Measurements from ENCODE around the gene TM9SF3.

The TM9SF3 gene

DNA sequence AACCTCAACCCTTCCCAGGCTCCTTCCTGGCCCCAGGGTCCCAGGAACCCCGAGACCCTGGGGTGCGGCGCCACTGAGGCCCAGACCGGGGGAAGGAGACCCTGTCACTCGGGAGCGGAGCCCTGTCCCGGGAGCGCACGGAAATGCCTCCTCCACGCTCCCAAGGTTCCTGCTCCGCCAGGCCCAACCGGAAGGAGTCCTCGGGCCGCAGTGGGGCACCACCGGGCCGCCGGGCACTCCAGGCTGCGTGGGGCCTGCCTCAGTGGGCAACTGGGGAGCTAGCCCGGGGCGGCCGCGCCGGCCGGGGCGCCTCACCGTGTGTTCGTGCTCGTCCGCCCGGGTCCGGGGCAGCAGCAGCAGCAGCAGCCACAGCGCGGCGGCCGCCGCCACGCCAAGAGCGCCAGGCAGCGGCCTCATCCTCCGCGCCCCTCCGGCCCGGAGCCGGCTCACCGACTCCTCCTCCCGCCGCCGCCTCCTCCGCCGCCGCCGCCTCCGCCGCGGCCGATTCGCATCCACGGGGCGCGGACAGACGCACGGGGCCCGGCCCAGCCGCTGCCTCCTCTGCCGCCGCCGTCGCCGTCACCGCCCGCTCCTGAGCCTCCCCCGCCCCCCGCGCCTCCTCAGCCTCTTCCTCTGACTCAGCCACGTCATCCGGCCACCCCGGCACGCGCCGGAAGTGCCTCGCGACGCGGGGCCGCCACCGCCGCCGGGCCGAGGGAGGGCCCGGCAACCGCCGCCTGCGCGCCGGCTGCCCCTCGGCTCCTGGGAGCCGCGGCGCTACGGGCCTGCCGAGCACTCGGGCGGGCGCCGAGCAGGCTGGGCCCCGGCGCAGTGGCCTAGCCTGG, at the start of gene TM9SF3:
Gene TM9SF3 (minus strand): TSS at position 594 of the 845 bp plus-strand sequence. CDS start 177 bp downstream, at position 417.
- Histone ChIP-seq H3K36me3 (peaks cover 21% of the 10 kb centered on the region; the same call in 1 of the 2 replicates), H3K4me3 (peak within 1 kb of the TSS; percentile 81), H3K27me3 (no peaks in the 10 kb centered on the region), H3K4me1 (peaks cover 79% of the 10 kb centered on the region), H3K27ac (peak within 1 kb of the TSS; percentile 99), H3K9me3 (no peaks in the 10 kb centered on the region; the same call in 1 of the 2 replicates), H3K9ac (peak within 1 kb of the TSS; percentile 98), H4K20me1 (peaks cover 50% of the 10 kb centered on the region), H3K4me2 (peak within 1 kb of the TSS; percentile 94)
- no peak for TF ChIP-seq Cebpa-rat (IDR thresholded peaks at IDR 0.05)

DNA sequence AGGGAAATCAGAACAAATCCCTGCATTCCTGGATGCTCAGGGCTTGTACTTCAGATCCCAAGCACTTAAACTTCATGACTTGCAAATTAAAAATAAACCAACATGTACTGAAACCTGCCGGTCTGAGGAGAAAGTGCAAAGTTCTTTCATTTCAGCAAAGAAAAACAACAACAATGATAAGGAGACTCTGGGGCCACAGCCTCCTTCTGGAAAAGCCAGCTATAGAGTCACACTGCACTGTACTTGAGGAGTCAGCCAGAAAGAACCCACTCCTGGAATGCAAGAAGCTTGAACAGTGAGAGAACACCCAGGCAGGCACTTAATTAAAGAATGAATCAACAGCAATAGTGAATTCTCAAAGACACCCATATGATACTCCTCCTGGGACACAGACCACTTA, 49.7 kb upstream of the TM9SF3 start:
- Histone ChIP-seq H3K27ac (no peak overlapping the region), H3K4me1 (peaks cover 26% of the 10 kb centered on the region), H3K4me3 (no peak overlapping the region), H3K9ac (no peak overlapping the region), H3K27me3 (no peaks in the 10 kb centered on the region), H3K4me2 (no peak overlapping the region), H3K9me3 (no peaks in the 10 kb centered on the region), H4K20me1 (peaks cover 68% of the 10 kb centered on the region), H3K36me3 (peaks cover 96% of the 10 kb centered on the region)
- TF ChIP-seq Cebpa-rat (IDR thresholded peaks at IDR 0.05) = no peak

DNA sequence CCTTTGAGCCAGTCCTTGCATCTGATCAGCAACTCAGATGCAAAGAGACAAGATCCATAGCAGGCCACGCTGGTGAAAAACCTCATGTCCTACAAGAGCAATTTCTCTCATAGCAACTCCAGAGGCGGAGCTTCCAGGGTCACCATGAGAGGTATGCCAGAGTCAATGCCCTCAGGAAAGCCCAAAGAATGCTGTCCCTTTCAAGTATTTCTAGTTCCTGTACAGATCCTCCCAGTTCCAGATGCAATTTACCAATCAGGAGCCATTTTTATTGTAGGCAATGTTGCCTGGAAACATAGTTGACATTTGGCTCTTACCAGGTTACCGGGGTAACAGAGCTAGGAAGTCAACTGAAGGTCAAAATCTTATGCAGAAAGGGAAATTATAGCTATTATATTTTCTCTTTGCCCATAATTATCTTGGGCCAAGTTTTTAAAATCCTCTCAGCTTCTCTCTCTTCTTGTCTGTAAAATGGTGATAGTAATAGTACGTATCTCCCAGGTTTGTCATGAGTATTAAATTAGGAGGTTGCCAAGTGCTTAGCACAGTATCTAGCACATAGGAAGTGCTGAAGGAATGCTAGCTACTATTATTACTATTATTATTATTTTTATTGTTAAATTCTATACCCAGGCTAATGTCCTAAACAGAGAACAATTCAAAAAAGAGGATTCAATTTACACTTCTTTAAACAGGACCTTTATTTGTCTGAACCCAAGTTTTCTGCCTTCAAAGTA, 46.3 kb upstream of the TM9SF3 start:
- no peak overlapping the region for H3K27ac ChIP-seq
- no peak overlapping the region for H3K4me3 ChIP-seq
- H3K9ac ChIP-seq = no peak overlapping the region
- TF ChIP-seq Cebpa-rat (IDR thresholded peaks at IDR 0.05) = no peak
- H3K9me3 ChIP-seq = no peaks in the 10 kb centered on the region
- H3K36me3 ChIP-seq = peaks cover 95% of the 10 kb centered on the region
- peaks cover 17% of the 10 kb centered on the region; the same call in 1 of the 2 replicates for H3K4me1 ChIP-seq
- peaks cover 55% of the 10 kb centered on the region for H4K20me1 ChIP-seq
- H3K4me2 ChIP-seq = no peak overlapping the region
- H3K27me3 ChIP-seq = no peaks in the 10 kb centered on the region

DNA sequence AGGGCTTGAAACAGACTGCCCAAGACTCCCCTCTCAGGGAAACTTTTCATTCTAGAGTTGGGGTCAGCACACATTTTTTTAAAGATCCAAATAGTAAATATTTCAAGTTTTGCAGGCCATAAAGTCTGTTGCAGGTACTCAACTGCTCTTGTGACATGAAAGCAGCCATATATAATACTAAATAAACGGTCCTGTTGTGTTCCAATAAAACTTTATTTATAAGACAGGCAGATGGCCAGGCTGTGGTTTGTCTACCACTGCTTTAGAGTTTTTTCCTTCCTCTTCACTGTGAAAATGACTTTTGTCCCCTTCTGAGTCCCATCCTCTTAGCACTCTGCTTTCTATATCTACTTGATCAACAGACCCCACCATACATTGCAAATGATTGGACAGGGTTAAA, 40.5 kb upstream of the TM9SF3 start:
- H3K4me2 ChIP-seq = no peak overlapping the region
- peaks cover 97% of the 10 kb centered on the region for H3K36me3 ChIP-seq
- no peak for TF ChIP-seq Cebpa-rat (IDR thresholded peaks at IDR 0.05)
- H3K9ac ChIP-seq = no peak overlapping the region
- peaks cover 59% of the 10 kb centered on the region for H4K20me1 ChIP-seq
- no peaks in the 10 kb centered on the region for H3K27me3 ChIP-seq
- no peak overlapping the region for H3K4me3 ChIP-seq
- H3K9me3 ChIP-seq = no peaks in the 10 kb centered on the region
- H3K4me1 ChIP-seq = no peaks in the 10 kb centered on the region
- H3K27ac ChIP-seq = no peak overlapping the region

DNA sequence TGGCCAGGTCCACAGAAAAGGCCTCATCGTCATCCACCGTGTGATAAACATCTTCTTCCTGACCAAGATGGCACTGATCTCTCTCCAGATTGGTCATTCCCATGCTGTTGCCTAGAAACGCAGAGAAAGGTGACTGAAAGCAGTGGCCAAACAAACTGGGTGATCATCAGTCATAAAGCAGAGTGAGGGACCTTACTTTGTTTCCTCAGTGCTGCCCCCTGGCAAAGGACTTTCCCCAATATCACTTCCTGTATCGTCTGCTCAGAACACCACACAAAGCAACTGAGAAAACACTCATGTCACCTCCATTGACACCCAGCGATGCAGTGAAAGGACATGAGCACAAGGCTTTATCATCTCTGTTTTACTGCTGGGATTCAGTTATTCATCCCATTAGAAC, 40.0 kb upstream of the TM9SF3 start:
- H3K4me1 ChIP-seq = no peaks in the 10 kb centered on the region
- H3K36me3 ChIP-seq = peaks cover 97% of the 10 kb centered on the region
- H3K9me3 ChIP-seq = no peaks in the 10 kb centered on the region
- H3K27me3 ChIP-seq = no peaks in the 10 kb centered on the region
- H3K9ac ChIP-seq = no peak overlapping the region
- peaks cover 59% of the 10 kb centered on the region for H4K20me1 ChIP-seq
- H3K4me3 ChIP-seq = no peak overlapping the region
- no peak overlapping the region for H3K4me2 ChIP-seq
- no peak overlapping the region for H3K27ac ChIP-seq
- no peak for TF ChIP-seq Cebpa-rat (IDR thresholded peaks at IDR 0.05)

DNA sequence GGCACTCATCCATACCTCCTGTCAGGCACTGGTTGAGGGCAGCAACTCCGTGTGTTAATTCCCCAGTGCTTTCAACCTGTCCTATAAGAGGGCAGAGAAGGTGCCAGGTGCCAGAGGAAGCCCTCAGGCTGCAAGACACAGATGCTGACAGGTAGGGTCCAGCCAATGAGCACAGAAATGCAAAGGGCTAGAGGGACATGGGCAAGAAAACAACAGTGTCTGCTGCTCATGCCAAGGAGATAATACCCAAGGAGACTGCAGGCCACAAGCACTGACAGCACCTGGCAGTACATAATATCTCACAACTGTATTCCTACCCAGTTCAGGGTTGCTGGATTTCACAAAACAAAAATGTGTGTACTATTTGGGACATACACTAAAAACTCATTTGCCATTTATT, 38.4 kb upstream of the TM9SF3 start:
- TF ChIP-seq Cebpa-rat (IDR thresholded peaks at IDR 0.05) = no peak
- Histone ChIP-seq H3K4me3 (no peak overlapping the region), H4K20me1 (peaks cover 60% of the 10 kb centered on the region), H3K4me1 (no peaks in the 10 kb centered on the region), H3K9me3 (no peaks in the 10 kb centered on the region), H3K9ac (no peak overlapping the region), H3K36me3 (peaks cover 97% of the 10 kb centered on the region), H3K27ac (no peak overlapping the region), H3K27me3 (no peaks in the 10 kb centered on the region), H3K4me2 (no peak overlapping the region)

DNA sequence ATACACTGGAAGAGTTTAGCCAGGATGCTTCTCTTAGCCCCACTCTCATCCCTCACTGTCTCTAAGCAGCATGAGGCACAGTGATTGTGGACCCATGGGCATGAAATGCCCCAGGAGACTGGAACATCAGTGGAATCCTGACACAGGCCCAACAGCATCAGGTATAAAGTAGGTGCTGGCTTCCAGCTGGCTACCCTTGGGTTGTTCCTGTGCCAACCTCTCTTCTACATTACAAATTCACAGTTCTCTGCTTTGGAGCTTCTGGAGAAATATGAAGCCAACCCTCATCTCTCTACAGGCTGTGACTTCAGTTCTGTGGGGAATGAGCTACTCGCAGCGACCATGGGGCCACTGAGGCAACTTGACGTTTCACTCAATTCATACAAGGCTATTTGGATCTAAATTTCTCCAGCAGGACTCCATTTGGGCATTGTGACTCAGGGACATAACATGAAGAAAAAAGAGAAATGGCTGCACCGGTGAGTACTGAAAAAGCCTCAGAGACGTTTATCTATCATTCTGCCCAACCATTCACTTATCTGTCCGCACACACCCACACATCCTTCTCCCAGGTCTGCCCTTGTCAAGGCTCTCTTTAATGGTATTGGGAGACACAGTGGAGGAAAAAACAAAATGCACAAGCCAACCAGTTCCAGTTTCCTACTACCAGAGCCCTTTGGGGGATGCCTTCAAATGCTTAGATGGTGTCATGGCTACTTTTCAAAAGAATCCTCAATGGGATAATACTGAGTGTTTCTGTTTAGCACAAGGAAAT, 35.4 kb upstream of the TM9SF3 start:
- peaks cover 100% of the 10 kb centered on the region for H3K36me3 ChIP-seq
- H3K9me3 ChIP-seq = no peaks in the 10 kb centered on the region
- no peak overlapping the region for H3K9ac ChIP-seq
- H3K4me1 ChIP-seq = no peaks in the 10 kb centered on the region
- no peak overlapping the region for H3K4me2 ChIP-seq
- H3K4me3 ChIP-seq = no peak overlapping the region
- peaks cover 89% of the 10 kb centered on the region for H4K20me1 ChIP-seq
- TF ChIP-seq Cebpa-rat (IDR thresholded peaks at IDR 0.05) = no peak
- H3K27me3 ChIP-seq = no peaks in the 10 kb centered on the region
- H3K27ac ChIP-seq = no peak overlapping the region

DNA sequence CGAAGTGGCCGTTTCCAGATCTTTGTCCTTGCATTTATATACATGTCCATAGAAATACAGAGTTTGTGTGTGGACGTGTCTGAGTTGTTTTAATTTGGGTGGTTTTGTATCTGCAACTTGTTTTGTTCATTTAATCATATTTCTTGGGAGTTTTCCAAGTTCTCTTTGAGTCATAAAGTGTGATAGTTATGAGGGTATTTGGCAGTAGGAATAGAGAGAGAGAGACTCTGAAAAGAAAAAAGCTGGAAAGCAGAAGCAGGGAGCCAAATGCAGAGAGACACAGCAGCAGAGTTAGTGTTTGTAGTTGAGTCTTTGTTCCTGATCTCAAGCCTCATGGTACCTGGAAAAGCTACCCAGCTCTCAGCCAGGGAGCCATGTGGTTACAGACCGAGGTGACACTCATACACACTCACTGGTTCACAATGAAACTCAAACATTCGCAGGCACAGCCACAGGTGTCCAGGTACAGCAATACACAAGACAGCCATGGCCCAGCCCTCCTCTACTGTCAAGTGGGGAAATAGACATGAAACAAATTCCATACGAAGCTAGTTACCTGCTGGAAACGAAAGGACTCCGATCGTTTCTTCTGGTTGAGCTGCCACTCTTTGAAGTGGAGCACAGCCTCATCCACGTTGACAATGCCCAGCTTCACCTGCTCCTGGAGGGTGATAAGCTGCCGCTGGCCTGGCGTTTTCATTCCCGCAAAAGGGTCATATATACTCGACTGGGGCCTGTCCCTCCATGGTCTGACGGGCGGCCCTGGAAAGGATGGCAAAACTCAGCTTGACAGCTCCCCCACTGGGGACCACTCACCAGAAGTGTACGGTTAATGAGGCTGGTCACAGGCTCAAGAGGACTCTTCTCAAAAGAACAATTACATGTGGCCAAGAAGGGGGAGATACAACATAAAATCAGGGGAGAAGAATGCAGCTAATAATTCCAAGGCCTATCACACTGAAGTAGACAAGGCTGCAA, 33.3 kb upstream of the TM9SF3 start:
- TF ChIP-seq Cebpa-rat (IDR thresholded peaks at IDR 0.05) = no peak

DNA sequence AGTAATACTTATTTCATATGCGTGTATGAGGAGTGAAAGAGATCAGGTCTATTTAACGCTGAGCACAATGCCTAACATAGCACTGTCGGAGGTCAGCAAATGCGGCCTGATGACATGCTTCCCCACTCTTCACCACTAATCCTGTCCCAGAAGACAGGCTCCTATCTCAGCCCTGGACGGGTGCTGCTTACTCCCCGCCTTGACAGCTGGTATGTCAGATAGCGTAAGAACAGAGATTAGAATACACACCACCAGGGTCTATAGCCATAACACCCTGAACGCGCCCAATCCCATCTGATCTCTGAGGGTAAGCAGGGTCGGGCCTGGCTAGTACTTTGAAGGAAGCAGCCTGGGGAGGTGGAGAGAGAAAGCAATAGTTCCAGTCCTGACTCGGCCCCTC, 32.3 kb upstream of the TM9SF3 start:
- Histone ChIP-seq H3K4me2 (no peak overlapping the region), H3K4me1 (no peaks in the 10 kb centered on the region), H3K27me3 (no peaks in the 10 kb centered on the region), H3K9me3 (no peaks in the 10 kb centered on the region), H3K4me3 (no peak overlapping the region), H3K27ac (no peak overlapping the region), H3K9ac (no peak overlapping the region), H3K36me3 (peaks cover 100% of the 10 kb centered on the region), H4K20me1 (peaks cover 91% of the 10 kb centered on the region)
- no peak for TF ChIP-seq Cebpa-rat (IDR thresholded peaks at IDR 0.05)

More for the DNA sequence above, 33.3 kb upstream of the TM9SF3 start:
- no peaks in the 10 kb centered on the region for H3K4me1 ChIP-seq
- no peak overlapping the region for H3K4me2 ChIP-seq
- peaks cover 93% of the 10 kb centered on the region for H4K20me1 ChIP-seq
- no peak overlapping the region for H3K9ac ChIP-seq
- no peak overlapping the region for H3K4me3 ChIP-seq
- H3K36me3 ChIP-seq = peaks cover 100% of the 10 kb centered on the region
- no peak overlapping the region for H3K27ac ChIP-seq
- H3K9me3 ChIP-seq = no peaks in the 10 kb centered on the region
- H3K27me3 ChIP-seq = no peaks in the 10 kb centered on the region

Measured in BLaER1 (cell line).